Epithelial cell of alveolus of lung (primary cell): Measurements from ENCODE around the gene EPB41L1. TPM values are rescaled to one million over a fixed set of nuclear protein-coding genes. Genes with fewer than 3 reads are reported as not detected.

Experiments used
- total RNA-seq: library from RNA; depleted of rRNA; stranded (reverse); fragments of >200 nt; gene quantifications from 2 replicates; pipeline ENCODE4 v1.2.1, GENCODE V29; 2015

Gene EPB41L1
- total RNA-seq = 16.8 and 17.6 TPM in 2 replicates

DNA sequence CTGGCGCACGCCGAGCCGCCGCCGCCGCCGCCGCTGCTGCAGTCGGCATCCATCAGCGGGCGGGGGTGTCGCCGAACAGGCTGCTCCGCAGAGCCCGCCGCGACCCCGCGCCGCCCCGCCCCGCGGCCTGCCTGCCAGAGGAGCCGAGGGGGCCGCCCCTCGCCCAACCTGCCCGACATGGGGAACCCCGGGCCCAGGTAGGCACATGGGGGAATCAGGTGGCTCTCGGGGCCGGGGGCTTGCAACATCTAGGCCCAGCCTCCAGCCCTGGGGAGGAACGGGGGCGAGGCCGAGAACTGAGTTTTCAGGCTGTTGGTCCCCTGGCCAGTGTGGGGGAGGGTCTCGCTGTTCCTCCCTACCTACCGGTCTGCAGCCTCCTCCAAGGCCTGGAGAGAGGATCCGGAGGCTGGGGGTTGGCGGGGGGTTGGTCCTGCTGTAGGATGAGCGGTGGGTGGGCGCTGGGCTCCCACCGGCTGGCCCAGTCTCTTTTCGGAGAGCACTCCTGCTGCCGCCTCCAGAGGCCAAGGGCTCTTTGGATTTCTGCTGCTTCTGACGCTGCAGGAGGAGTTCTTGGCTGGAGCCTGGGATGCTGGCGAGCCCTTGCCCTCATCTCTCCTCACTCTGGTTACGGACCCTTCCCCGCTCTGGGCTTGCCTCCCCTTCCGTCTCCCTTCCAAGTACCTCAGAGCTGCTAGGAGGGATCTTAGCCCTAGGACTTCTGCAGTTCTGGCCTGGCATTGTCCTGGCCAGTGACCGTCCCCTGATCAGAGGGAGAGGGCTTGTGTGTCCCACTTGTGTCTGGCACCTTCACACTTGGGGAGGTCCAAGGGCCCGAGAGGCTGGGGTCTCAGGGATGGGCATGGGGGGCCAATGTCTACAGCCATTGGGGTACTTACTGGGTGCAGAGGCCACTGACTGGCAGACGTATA, at the start of gene EPB41L1:
Gene EPB41L1, plus strand, starts transcription at position 41 of the 929 bp plus-strand sequence. CDS start 19,038 bp downstream, outside the sequence.

GRCh38 chr20:36235892-36236785, 81.6 kb downstream of the EPB41L1 start, which contains the start of gene AAR2:
TSS of gene AAR2 (plus strand) at chr20:36236478. CDS start at chr20:36239869, 3,391 bp downstream.

Other genes with a start within 250 kb of the EPB41L1 start
- gene SCAND1, start 200.2 kb upstream of the EPB41L1 start, total RNA-seq = 121 and 195 TPM in 2 replicates
- gene CNBD2, start 186.2 kb upstream of the EPB41L1 start, total RNA-seq = 3.4 and 6.2 TPM in 2 replicates
- gene AAR2, start 81.7 kb downstream of the EPB41L1 start, total RNA-seq = 33.4 and 36.0 TPM in 2 replicates
- 30.4 and 39.9 TPM in 2 replicates for gene DLGAP4, start 151.6 kb downstream of the EPB41L1 start, total RNA-seq